HG03175 (cell line): ENCODE data around the gene RBMS3.

Experiments used
- ATAC-seq: cut with Tn5 transposase; IDR thresholded peaks from one replicate; pipeline ENCODE4 v1.9.1; 2021; ENCODE audit warnings: mild to moderate bottlenecking, moderate library complexity; ENCODE audit not compliant: unreplicated experiment

The RBMS3 gene

DNA sequence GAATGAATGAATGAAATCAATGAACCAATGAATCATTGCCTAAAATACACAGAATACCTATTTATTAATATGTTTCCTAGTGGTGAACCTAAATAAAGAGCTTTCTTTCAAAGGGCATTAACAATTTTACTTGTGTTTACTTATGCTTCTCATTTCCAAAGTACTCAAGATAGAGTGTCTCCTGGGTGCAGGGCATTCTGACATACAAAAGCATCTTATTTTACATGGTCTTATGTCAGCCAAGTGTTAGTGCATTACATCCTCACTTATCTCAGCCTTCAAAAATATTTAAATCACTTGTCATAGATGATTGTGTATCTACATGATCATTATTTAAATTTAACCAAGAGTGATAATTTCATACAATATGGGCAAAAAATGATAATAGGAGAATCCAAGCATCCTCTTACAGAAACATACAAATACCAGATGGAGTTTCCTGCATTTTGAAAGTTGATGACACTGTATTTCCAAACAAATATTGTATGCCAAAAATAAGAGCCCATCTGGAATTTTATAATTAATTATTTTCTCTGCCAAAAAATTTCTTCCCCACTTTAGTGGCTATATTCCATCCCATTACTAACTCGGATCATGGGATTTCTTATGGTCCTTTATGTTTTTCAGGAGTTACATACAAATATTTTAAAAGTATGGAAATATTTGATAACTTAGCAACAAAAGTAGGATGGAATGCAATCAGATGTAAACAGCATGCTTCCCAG lies 279.0 kb downstream of the RBMS3 start:
- no peak for ATAC-seq

- no peak for ATAC-seq
Observed at GRCh38 chr3:29561651-29562149, 280.8 kb downstream of the RBMS3 start.

- ATAC-seq = no peak
Observed at GRCh38 chr3:29565236-29565635, 284.4 kb downstream of the RBMS3 start.

DNA sequence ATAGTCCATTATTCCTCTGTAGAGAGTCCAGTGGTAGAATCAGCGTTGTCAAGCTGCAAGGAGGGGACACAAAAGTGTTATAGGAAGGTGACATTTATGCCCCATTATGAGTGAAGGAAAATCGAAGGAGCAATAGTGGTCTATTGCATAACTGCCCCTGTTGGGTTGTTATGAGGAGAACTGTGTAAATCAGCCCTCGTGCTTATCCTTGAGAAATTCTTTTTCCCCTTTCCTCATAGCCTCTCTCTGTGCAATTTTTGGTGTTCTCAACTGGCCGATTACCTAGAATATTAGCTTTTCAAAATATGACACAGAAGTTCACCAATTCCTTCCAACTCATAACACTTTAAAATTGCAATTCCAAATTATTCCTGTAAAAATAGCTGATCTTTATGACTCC lies 286.6 kb downstream of the RBMS3 start:
- ATAC-seq = no peak

GRCh38 chr3:29568355-29568754 lies 287.5 kb downstream of the RBMS3 start:
- no peak for ATAC-seq

- ATAC-seq = no peak
Observed at GRCh38 chr3:29576181-29576580, 295.3 kb downstream of the RBMS3 start.

DNA sequence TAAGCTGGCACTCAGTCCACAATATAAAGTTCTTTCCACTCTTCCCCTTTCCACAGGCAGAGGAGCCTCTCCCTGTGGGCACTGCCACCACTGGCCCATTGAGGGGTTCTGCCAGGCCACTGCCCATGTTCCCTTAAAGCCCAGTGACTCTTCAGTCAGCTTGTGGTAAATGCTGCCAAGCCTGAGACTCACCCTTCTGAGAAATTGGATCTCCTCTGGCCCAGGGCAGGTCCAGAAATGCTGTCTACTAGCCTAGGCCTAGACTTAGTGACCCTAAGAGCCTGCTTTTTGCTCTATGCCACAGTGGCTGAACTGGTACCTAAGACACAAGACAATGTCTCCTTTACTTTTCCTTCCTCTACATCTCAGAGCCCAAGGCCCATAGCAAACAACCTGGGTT lies 295.8 kb downstream of the RBMS3 start:
- ATAC-seq = no peak

- no peak for ATAC-seq
Observed at GRCh38 chr3:29577250-29577649, 296.4 kb downstream of the RBMS3 start.

DNA sequence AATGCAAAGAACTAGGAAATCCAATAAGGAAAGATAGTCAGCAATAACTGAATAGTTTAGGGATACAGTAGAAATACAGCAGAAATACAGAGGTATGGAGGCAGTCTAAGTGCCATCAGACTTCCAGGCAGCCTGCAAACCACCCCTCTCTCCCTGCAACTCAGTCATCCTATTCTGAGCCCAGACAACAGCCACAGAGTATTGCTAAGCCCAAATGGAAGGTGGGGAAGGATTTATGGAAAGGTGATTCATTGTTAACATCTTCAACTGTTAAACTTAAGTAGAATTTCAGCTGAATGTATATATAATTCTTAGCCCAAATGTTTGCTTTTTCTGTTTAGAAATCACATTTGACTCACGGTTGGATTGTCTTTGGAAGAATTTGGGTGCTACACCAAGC lies 300.4 kb downstream of the RBMS3 start:
- no peak for ATAC-seq

- ATAC-seq = no peak
Observed at GRCh38 chr3:29582273-29582672, 301.4 kb downstream of the RBMS3 start.

GRCh38 chr3:29583861-29584260 lies 303.0 kb downstream of the RBMS3 start:
- ATAC-seq = no peak

DNA sequence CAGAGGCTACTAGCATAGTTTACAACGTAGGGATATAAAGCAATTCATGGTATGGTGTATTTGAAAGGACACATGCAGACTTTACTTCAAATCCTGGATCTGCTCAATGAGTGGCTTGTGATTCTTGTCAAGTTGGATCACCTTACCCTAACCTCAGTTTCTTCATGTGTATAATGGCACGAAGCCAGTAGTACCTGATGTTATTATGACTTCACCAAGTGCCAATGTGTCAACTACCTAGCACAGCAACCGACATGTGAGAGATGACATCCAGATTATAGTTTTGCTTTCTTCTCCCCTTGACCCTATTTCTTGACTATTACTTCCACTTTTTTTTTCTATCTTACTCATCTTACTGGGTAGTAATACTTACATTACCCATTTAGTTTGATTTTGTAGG lies 304.5 kb downstream of the RBMS3 start:
- no peak for ATAC-seq

- no peak for ATAC-seq
Observed at GRCh38 chr3:29587340-29587739, 306.5 kb downstream of the RBMS3 start.

DNA sequence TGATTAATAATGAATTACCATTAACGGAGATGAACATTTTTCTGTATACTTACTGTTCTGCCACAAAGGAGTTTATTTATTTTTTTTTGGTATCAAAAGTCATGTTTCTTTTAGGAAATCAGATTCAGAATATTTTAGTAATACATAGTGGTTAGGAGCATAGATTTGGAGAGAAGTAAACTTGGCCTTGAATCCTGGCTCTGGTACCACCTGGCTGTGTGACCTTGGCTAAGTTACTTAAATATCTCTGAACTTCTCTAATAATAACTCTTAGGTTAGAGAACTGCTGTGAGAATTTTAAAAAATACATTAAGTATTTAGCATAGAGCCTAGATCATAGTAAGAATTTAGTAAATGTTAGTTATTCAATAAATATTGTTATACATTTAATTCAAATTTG lies 309.1 kb downstream of the RBMS3 start:
- ATAC-seq = no peak

DNA sequence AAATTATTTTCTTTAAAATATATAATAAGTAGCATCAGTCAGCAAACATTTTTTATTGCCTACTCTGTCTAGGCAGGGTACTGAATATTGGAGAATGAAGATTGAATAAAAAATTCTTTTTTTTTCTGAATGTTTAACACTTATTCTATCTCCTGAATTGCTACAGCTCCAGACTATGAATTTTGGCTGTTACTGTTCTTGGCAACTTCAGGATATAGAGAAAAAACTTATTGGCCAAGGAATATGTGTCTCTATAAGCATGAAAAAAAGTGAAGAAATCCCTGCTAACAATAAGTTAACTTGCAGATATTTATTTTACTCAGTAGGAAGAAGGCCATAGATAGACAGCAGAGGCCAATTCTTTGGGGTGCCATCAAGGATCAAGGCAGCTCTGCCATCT lies 309.6 kb downstream of the RBMS3 start:
- ATAC-seq = no peak

DNA sequence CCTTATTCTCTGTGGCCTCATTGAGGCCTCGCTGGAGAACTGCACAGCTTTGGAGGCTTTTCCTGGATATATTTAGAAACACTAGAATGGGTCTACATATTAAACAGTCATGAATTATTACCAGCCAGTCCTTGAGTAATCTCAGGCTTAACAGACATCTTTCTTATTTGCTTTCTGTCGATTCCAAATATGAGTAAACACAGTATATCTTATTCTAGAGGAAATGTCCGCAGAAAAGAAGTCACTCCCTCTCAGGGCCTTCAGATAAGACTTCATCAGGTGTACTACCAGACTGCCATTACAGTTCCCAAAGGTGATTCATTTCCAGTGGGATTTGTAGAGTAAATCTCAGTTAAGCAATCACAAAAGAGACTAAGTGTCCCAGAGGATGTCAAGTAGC lies 310.7 kb downstream of the RBMS3 start:
- ATAC-seq = no peak

GRCh38 chr3:29593802-29594201 lies 312.9 kb downstream of the RBMS3 start:
- ATAC-seq = no peak

DNA sequence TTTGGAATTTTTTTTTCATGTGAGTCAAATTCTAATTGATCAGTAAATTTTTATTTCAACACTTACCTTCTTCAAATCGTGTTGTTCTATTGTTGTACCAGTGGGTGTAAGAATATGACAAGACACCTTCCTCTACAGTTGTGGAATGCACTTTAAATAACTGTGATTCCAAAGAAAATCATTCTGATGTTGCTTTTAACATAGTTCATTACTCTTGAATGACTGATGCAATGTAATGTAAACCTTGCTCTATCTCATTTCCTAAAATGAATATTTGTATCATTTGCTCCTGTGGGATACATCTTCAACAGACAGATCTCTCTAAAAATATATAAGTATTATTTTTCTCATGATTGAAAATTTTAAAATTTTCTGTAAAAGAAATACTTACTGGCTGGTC lies 313.4 kb downstream of the RBMS3 start:
- ATAC-seq = no peak

- no peak for ATAC-seq
Observed at GRCh38 chr3:29597376-29598008, 316.6 kb downstream of the RBMS3 start.

DNA sequence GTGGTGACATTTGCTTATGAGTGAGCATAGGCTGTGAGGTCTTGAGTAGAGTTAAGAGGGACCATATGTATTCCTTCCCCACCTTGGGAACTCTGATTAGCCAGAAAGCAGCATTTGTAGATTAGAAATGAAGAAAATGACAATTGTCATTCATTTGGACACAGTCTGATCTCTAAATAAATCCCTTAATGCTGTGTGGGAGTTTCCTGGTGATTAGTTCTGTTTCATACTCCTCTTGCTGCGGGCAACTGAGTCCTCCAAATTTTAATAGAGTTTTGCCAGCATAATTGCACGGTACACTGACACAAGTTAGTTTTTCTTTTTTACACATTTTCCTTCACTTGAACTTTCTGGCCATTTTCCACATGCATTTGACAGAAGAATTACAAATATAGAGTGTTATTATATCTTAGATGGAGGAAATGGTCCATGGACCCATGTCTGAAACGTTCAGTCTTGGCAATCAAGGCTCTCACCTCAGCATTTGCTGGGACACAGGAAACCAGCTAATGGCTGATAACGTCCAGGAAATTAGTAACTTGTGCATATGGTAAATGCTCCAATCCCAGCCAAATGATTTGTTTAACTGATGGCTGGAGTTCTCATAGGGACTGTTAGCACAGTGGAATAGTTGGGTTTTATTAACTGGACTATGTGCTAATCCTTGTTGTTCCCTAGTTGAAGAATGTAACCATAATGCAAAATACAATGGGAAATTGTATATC lies 321.2 kb downstream of the RBMS3 start:
- ATAC-seq = no peak

- ATAC-seq = no peak
Observed at GRCh38 chr3:29605845-29606244, 325.0 kb downstream of the RBMS3 start.

DNA sequence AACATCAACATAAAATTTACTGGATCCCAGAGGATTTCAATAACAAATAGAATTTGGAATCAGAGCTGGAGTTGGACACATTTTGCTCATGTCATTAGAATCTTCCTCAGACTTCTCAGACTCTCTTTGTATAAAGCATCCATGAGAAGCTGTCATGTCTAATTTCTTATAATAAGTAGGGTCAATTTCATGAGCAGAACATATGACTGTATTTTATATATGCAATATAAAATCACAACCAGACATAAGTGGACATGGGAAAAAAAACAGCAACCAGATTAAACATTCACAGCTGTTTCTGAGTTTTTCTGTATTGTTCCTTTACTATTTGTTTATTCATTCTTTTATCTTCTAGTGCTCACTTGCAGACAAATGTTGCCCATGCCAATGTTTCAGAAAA lies 325.5 kb downstream of the RBMS3 start:
- no peak for ATAC-seq
